Lower lobe of right lung (tissue), 2 donors: ENCODE results near the gene TRMT61A. TPM values are rescaled to one million over a fixed set of nuclear protein-coding genes. Genes with fewer than 3 reads are reported as not detected.
"Not testable (repeated sequence)": the region's sequence is repeated elsewhere in the genome, so short reads cannot be mapped to it uniquely, and the experiment has no call there.

Experiments
- ATAC-seq, 2 donors: fragments of 200-7000 bp; cut with Tn5 transposase; one replicate each; pipeline ENCODE4 v1.9.1; 2020 to 2022; ENCODE audit warnings: mild to moderate bottlenecking in 2 of 2, moderate library complexity in 2 of 2
- DNase-seq: peaks from one replicate; pipeline ENCODE4 v3.0.0-alpha.2; 2020
- H3K27ac ChIP-seq: fragments of 200-600 bp; one replicate; pipeline ENCODE4 v1.8.0; 2022
- H3K27me3 ChIP-seq: fragments of 200-600 bp; one replicate; pipeline ENCODE4 v1.8.0; 2022; ENCODE audit warnings: low read depth
- H3K36me3 ChIP-seq: fragments of 200-600 bp; one replicate; pipeline ENCODE4 v1.8.0; 2022; ENCODE audit warnings: mild to moderate bottlenecking
- H3K4me1 ChIP-seq: fragments of 200-600 bp; one replicate; pipeline ENCODE4 v1.8.0; 2022
- H3K4me3 ChIP-seq: fragments of 200-600 bp; one replicate; pipeline ENCODE4 v1.8.0; 2022; ENCODE audit warnings: mild to moderate bottlenecking
- H3K9me3 ChIP-seq: fragments of 200-600 bp; one replicate; pipeline ENCODE4 v1.8.0; 2022
- CTCF ChIP-seq: fragments of 200-600 bp; IDR thresholded peaks from one replicate; pipeline ENCODE4 v1.8.0; 2022; ENCODE audit warnings: antibody characterized with exemption, mild to moderate bottlenecking
- intact Hi-C: fragments of 100-400 bp; cut with DNase I; formaldehyde crosslinking; loops from one replicate; pipeline ENCODE4 v1.11.0; 2022
- total RNA-seq: library from RNA; stranded (reverse); fragmentation: NEBNext Ultra II Directional; extraction: Animal tissue kit (Norgen Biotek cat#: 25700); gene quantifications from one replicate; pipeline ENCODE4 v1.2.1, GENCODE V29; 2021
- donor health status: DM: no; HTN: yes; CAD: no; lungs with severe emphysema.

Gene TRMT61A
- total RNA-seq, 1 donor from 2014 or later, result 11.0 TPM

- ATAC-seq (no peak), DNase-seq (peak; percentile 60)
- intact Hi-C loops, result no loop called here
- H3K4me1 ChIP-seq, result peaks cover 70% of the 10 kb centered on the region
- H3K27me3 ChIP-seq, result peaks cover 5% of the 10 kb centered on the region
- H3K4me3 ChIP-seq, result peak overlapping the region; percentile 63
- no peak for TF ChIP-seq CTCF
- H3K36me3 ChIP-seq, result no peaks in the 10 kb centered on the region
- peak overlapping the region; percentile 82 for H3K27ac ChIP-seq
- H3K9me3 ChIP-seq, result no peaks in the 10 kb centered on the region
Observed at GRCh38 chr14:103521951-103522563, 6.9 kb upstream of the TRMT61A start.

- intact Hi-C loops, result no loop called here
- H3K9me3 ChIP-seq, result no peaks in the 10 kb centered on the region
- H3K4me1 ChIP-seq, result peaks cover 75% of the 10 kb centered on the region
- ATAC-seq (peak; percentile 42 to 45), DNase-seq (peak; percentile 76)
- peak within 1 kb of the TSS; percentile 82 for H3K27ac ChIP-seq
- peaks cover 5% of the 10 kb centered on the region for H3K27me3 ChIP-seq
- no peaks in the 10 kb centered on the region for H3K36me3 ChIP-seq
- H3K4me3 ChIP-seq, result peak within 1 kb of the TSS; percentile 63
- no peak for TF ChIP-seq CTCF
Observed at GRCh38 chr14:103522649-103523574, 6.1 kb upstream of the TRMT61A start, which contains the start of gene CKB. Gene CKB (minus strand): TSS chr14:103522830. CDS start chr14:103522493, 337 bp downstream.

- no peak overlapping the region for H3K27ac ChIP-seq
- intact Hi-C loops, result no loop called here
- no peaks in the 10 kb centered on the region for H3K36me3 ChIP-seq
- no peak for TF ChIP-seq CTCF
- no peaks in the 10 kb centered on the region for H3K9me3 ChIP-seq
- H3K27me3 ChIP-seq, result peaks cover 5% of the 10 kb centered on the region
- peaks cover 75% of the 10 kb centered on the region for H3K4me1 ChIP-seq
- DNase-seq (no peak), ATAC-seq (no peak)
- H3K4me3 ChIP-seq, result peak overlapping the region; percentile 63
Observed at GRCh38 chr14:103523575-103523954, 5.4 kb upstream of the TRMT61A start.

- no peak for TF ChIP-seq CTCF
Observed at GRCh38 chr14:103524002-103524935, 4.7 kb upstream of the TRMT61A start.

GRCh38 chr14:103525430-103526246 lies 3.4 kb upstream of the TRMT61A start:
- H3K4me3 ChIP-seq, intact Hi-C loops, H3K27me3 ChIP-seq, DNase-seq, H3K9me3 ChIP-seq, H3K36me3 ChIP-seq, ATAC-seq: not testable (repeated sequence)
- Histone ChIP-seq H3K4me1 (peaks cover 70% of the 10 kb centered on the region), H3K27ac (peak overlapping the region; percentile 24)

More at GRCh38 chr14:103524002-103524935, 4.7 kb upstream of the TRMT61A start:
- Histone ChIP-seq H3K36me3 (no peaks in the 10 kb centered on the region), H3K27me3 (peaks cover 5% of the 10 kb centered on the region), H3K4me3 (no peak overlapping the region), H3K9me3 (no peaks in the 10 kb centered on the region), H3K4me1 (peaks cover 70% of the 10 kb centered on the region), H3K27ac (no peak overlapping the region)
- intact Hi-C loops, result no loop called here
- no peak for ATAC-seq
- DNase-seq, result no peak
